PC-3 (cell line): ENCODE measurements around the gene PPP6R2. TPM values are rescaled to one million over a fixed set of nuclear protein-coding genes. Genes with fewer than 3 reads are reported as not detected.

Experiments
- ATAC-seq: fragments of 200-7000 bp; cut with Tn5 transposase; 2 replicates; pipeline ENCODE4 v1.9.1; 2020; ENCODE audit warnings: mild to moderate bottlenecking, moderate library complexity
- BruUV-seq: library from RNA; stranded (reverse); fragments of 400-500 nt; replicated peaks from 2 replicates; lab custom pipeline; 2021; lab: Mats Ljungman, UMichigan
- CTCF ChIA-PET: fragments of 300-600 bp; sonication (Branson Sonifier 250); formaldehyde crosslinking; loops from one replicate; lab custom pipeline; 2022; ENCODE audit warnings: antibody characterized with exemption; lab: Charles Lee
- POLR2A ChIA-PET: fragments of 300-600 bp; sonication (Branson Sonifier 250); formaldehyde crosslinking; loops from one replicate; lab custom pipeline; 2022; ENCODE audit warnings: antibody characterized with exemption; ENCODE audit not compliant: unreplicated experiment; lab: Charles Lee
- DNase-seq: peaks from one replicate; pipeline ENCODE4 v3.0.0-alpha.2; 2015
- H2AFZ ChIP-seq: fragments of 300-600 bp; sonication (generic); 2 replicates; pipeline ENCODE4 v1.6.0; 2016; ENCODE audit warnings: antibody characterized with exemption, low read length
- H3F3A ChIP-seq: fragments of 300-600 bp; sonication (generic); one replicate; pipeline ENCODE4 v1.6.0; 2017; ENCODE audit warnings: antibody characterized with exemption, low read length, control low read depth, mild to moderate bottlenecking; ENCODE audit not compliant: unreplicated experiment
- H3K27ac ChIP-seq: fragments of 300-600 bp; sonication (generic); 2 replicates; pipeline ENCODE4 v1.5.1; 2016; ENCODE audit warnings: mild to moderate bottlenecking, low read length
- H3K27me3 ChIP-seq: fragments of 300-600 bp; sonication (generic); 2 replicates; pipeline ENCODE4 v1.6.1; 2016; ENCODE audit warnings: low read length, mixed read lengths
- H3K36me3 ChIP-seq: fragments of 300-600 bp; sonication (generic); 2 replicates; pipeline ENCODE4 v1.6.1; 2016; ENCODE audit warnings: low read depth, mixed run types, low read length, mixed read lengths
- H3K4me1 ChIP-seq: fragments of 300-600 bp; sonication (generic); 2 replicates; pipeline ENCODE4 v1.5.1; 2016; ENCODE audit warnings: low read length; ENCODE audit not compliant: insufficient read depth
- H3K4me2 ChIP-seq: fragments of 300-600 bp; sonication (generic); 2 replicates; pipeline ENCODE4 v1.6.0; 2016; ENCODE audit warnings: low read length
- H3K4me3 ChIP-seq: fragments of 300-600 bp; sonication (generic); 2 replicates; pipeline ENCODE4 v1.5.1; 2016; ENCODE audit warnings: mild to moderate bottlenecking, low read length, mixed read lengths
- H3K79me2 ChIP-seq: fragments of 300-600 bp; sonication (generic); 2 replicates; pipeline ENCODE4 v1.6.1; 2017; ENCODE audit warnings: low read length, mixed read lengths
- H3K9ac ChIP-seq: fragments of 300-600 bp; sonication (generic); 2 replicates; pipeline ENCODE4 v1.6.0; 2016; ENCODE audit warnings: mild to moderate bottlenecking, low read length
- H3K9me2 ChIP-seq: fragments of 300-600 bp; sonication (generic); replicated peaks from 2 replicates; pipeline ENCODE4 v1.6.1; 2016; ENCODE audit warnings: mixed run types, low read length, mixed read lengths
- H3K9me3 ChIP-seq: fragments of 300-600 bp; sonication (generic); 2 replicates; pipeline ENCODE4 v1.6.1; 2016; ENCODE audit warnings: low read length, mixed read lengths
- H4K20me1 ChIP-seq: fragments of 300-600 bp; sonication (generic); 2 replicates; pipeline ENCODE4 v1.6.1; 2016; ENCODE audit warnings: low read length, mixed read lengths
- EZH2 ChIP-seq: fragments of 300-600 bp; sonication (generic); IDR thresholded peaks from one replicate; pipeline ENCODE4 v1.6.1; 2017; ENCODE audit warnings: antibody characterized with exemption, mild to moderate bottlenecking, low read length; ENCODE audit not compliant: unreplicated experiment
- EZH2phosphoT487 ChIP-seq: fragments of 300-600 bp; sonication (generic); IDR thresholded peaks from 2 replicates; pipeline ENCODE4 v1.6.1; 2018; ENCODE audit warnings: mild to moderate bottlenecking, antibody characterized with exemption, low read length, borderline replicate concordance
- intact Hi-C: fragments of 100-400 bp; cut with micrococcal nuclease; formaldehyde crosslinking; loops from 2 replicates; pipeline ENCODE4 v1.9.0; 2023
- total RNA-seq: library from RNA; depleted of rRNA; stranded (reverse); fragments of >200 nt; gene quantifications from 2 replicates; pipeline ENCODE4 v1.2.3, GENCODE V29; 2014
- TF ChIP-seq, protein P1 (sequence below): fragments of 300-600 bp; sonication (generic); conservative IDR thresholded peaks from 2 replicates; pipeline ENCODE4 v1.5.1; 2017; ENCODE audit warnings: antibody characterized with exemption, low read depth, mild to moderate bottlenecking, low read length

The PPP6R2 gene
- total RNA-seq, 1 experiment from 2014 or later = 46.2 TPM

- intact Hi-C loops = loop anchor here (1.0 kb wide), 1 partner anchor 22 kb away; no protein-coding TSS in a partner anchor
- H3K9me2 ChIP-seq = no peaks in the 10 kb centered on the region
- H2AFZ ChIP-seq = no peak overlapping the region
- peaks cover 69% of the 10 kb centered on the region for H3K79me2 ChIP-seq
- no peaks in the 10 kb centered on the region for H3K27me3 ChIP-seq
- peaks cover 3% of the 10 kb centered on the region for H3F3A ChIP-seq
- H4K20me1 ChIP-seq = 0 out of 2 replicates have a peak, but pooled peaks cover 4% of the 10 kb centered on the region
- ChIA-PET CTCF (interaction anchor here (0.7 to 1.0 kb wide), 3 partner anchors 11 to 54 kb away, joined by 3 to 4 read pairs (median 3); partner anchors contain the start of gene HDAC10), POLR2A (no interaction called here)
- H3K36me3 ChIP-seq = no peaks in the 10 kb centered on the region
- peak overlapping the region; percentile 94 for H3K9ac ChIP-seq
- peak; percentile 25 for ATAC-seq
- H3K4me1 ChIP-seq = peaks cover 42% of the 10 kb centered on the region
- H3K27ac ChIP-seq = peak overlapping the region; percentile 99
- TSS peak; percentile 79 for BruUV-seq
- no peaks in the 10 kb centered on the region for H3K9me3 ChIP-seq
- no peak for TF ChIP-seq EZH2
- TF ChIP-seq EZH2phosphoT487 = no peak
- TF ChIP-seq, protein P1, sequence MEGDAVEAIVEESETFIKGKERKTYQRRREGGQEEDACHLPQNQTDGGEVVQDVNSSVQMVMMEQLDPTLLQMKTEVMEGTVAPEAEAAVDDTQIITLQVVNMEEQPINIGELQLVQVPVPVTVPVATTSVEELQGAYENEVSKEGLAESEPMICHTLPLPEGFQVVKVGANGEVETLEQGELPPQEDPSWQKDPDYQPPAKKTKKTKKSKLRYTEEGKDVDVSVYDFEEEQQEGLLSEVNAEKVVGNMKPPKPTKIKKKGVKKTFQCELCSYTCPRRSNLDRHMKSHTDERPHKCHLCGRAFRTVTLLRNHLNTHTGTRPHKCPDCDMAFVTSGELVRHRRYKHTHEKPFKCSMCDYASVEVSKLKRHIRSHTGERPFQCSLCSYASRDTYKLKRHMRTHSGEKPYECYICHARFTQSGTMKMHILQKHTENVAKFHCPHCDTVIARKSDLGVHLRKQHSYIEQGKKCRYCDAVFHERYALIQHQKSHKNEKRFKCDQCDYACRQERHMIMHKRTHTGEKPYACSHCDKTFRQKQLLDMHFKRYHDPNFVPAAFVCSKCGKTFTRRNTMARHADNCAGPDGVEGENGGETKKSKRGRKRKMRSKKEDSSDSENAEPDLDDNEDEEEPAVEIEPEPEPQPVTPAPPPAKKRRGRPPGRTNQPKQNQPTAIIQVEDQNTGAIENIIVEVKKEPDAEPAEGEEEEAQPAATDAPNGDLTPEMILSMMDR = no peak
- peak; percentile 66 for DNase-seq
- peak overlapping the region; percentile 99 for H3K4me2 ChIP-seq
- peak overlapping the region; percentile 88 for H3K4me3 ChIP-seq
Measured at GRCh38 chr22:50304528-50305392, 38.4 kb upstream of the PPP6R2 start.

DNA sequence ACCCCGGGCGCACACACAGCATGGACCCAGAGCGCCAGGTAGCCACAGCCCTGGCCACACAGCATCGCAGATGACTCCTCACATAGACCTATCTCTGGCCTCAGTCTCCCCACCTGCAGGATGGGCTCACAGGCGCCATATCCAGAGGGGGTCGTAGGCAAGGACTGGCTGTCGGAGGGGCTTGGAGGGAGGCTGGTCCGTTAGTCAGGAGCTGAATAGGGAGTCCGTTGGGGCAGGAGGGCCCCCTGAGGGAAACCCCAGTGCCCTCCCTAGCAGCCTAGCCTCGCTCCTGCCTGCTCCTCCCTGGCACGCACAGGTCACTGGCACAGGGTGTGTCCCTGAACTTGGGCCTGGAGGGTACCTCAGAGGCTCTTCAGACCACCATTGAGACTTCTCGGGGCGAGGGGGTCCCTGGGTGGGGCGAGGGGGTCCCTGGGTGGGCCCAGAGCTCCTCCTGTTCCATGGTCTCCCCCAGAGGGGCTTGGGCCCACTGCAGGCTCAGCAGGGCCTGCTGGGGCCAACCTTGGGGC, 37.7 kb upstream of the PPP6R2 start:
- CTCF ChIA-PET = interaction anchor here (0.7 to 1.0 kb wide), 3 partner anchors 12 to 54 kb away, joined by 3 to 4 read pairs (median 3); partner anchors contain the start of gene HDAC10
- BruUV-seq = no TSS peak
- DNase-seq (no peak), ATAC-seq (peak; percentile 16)
- 0 out of 2 replicates have a peak, but pooled peaks cover 4% of the 10 kb centered on the region for H4K20me1 ChIP-seq
- POLR2A ChIA-PET = no interaction called here
- peak overlapping the region; percentile 99 for H3K4me2 ChIP-seq
- no peaks in the 10 kb centered on the region for H3K9me2 ChIP-seq
- H3K27ac ChIP-seq = peak overlapping the region; percentile 99
- peak overlapping the region; percentile 88 for H3K4me3 ChIP-seq
- intact Hi-C loops = no loop called here
- no peak overlapping the region for H2AFZ ChIP-seq
- H3K9me3 ChIP-seq = no peaks in the 10 kb centered on the region
- peaks cover 42% of the 10 kb centered on the region for H3K4me1 ChIP-seq
- peaks cover 64% of the 10 kb centered on the region for H3K79me2 ChIP-seq
- peak overlapping the region; percentile 94 for H3K9ac ChIP-seq
- H3K27me3 ChIP-seq = no peaks in the 10 kb centered on the region
- peaks cover 3% of the 10 kb centered on the region for H3F3A ChIP-seq
- TF ChIP-seq, protein P1 = no peak
- TF ChIP-seq EZH2 (no peak), EZH2phosphoT487 (no peak)
- no peaks in the 10 kb centered on the region for H3K36me3 ChIP-seq
